PFSK-1 (cell line): ENCODE data around the gene SLC44A3.

Source experiments
- FOXP2 ChIP-seq: optimal IDR thresholded peaks from 2 replicates; pipeline ENCODE3; 2011; ENCODE audit warnings: borderline replicate concordance, control low read depth, inconsistent platforms; ENCODE audit not compliant: insufficient read depth; ENCODE audit errors: extremely low read length, extremely low read depth
- POLR2AphosphoS5 ChIP-seq: IDR thresholded peaks from 2 replicates; pipeline ENCODE4 v1.6.1; 2012; ENCODE audit warnings: low read depth, mild to moderate bottlenecking, control low read depth, low read length, moderate library complexity
- REST ChIP-seq, 2 experiments: IDR thresholded peaks; 2 replicates each; pipeline versions ENCODE4 v1.6.1 to v1.8.0; 2011 to 2012; ENCODE audit warnings: low read depth in 2 of 2, low read length in 2 of 2, control low read depth in 1 of 2, inconsistent platforms in 1 of 2, mild to moderate bottlenecking in 1 of 2, moderate library complexity in 1 of 2; ENCODE audit not compliant: insufficient read depth in 1 of 2
- SIN3A ChIP-seq: IDR thresholded peaks from 2 replicates; pipeline ENCODE4 v1.6.1; 2012; ENCODE audit warnings: mild to moderate bottlenecking, low read length, moderate library complexity, borderline replicate concordance; ENCODE audit not compliant: insufficient read depth
- TAF1 ChIP-seq: IDR thresholded peaks from 2 replicates; pipeline ENCODE4 v1.6.1; 2012; ENCODE audit warnings: low read length, control low read depth, borderline replicate concordance; ENCODE audit not compliant: insufficient read depth

The SLC44A3 gene

GRCh38 chr1:94886361-94886760 lies 66.2 kb downstream of the SLC44A3 start:
- TF ChIP-seq FOXP2 (no peak), TAF1 (no peak), POLR2AphosphoS5 (no peak), REST (IDR thresholded peaks at IDR 0.05; ENCODE audit: insufficient read depth in 1 of 2, low read depth in 2 of 2, low read length in 2 of 2) (no peak), SIN3A (no peak)

GRCh38 chr1:94887106-94887505 lies 66.9 kb downstream of the SLC44A3 start:
- TF ChIP-seq TAF1 (no peak), POLR2AphosphoS5 (no peak)

DNA sequence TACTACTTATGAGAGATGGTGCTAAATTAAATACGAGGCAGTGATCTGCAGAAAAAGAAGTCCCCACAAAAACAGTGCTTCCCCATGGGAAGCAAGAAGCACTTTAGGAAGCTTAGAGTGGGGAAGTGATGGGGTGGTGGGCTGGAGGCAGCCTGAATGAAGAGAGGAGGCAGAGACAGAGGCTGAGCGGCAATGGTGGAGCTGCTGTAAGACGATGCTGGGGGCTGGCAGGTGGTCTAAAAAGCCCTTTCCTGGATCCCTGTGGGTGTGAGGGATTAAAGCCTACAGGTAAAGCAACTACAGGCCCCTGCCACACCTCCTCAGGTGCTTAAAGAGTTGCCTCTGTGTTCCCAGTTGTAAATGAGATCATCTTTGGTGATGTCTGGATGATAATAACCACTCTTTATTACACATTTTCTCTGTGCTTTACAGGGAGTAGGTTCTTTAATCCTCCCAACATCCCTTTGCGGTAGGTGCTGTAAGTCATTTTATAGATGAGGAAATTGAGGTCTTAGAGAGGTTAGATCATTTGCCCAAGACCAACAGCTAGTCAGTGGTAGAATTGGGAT lies 67.5 kb downstream of the SLC44A3 start:
- TF ChIP-seq REST (IDR thresholded peaks at IDR 0.05; ENCODE audit: insufficient read depth in 1 of 2, low read depth in 2 of 2, low read length in 2 of 2) = no peak
- no peak for TF ChIP-seq FOXP2
- no peak for TF ChIP-seq SIN3A
- TF ChIP-seq POLR2AphosphoS5 = no peak

- no peak for TF ChIP-seq FOXP2
- TF ChIP-seq SIN3A = no peak
- no peak for TF ChIP-seq TAF1
- TF ChIP-seq POLR2AphosphoS5 = no peak
- TF ChIP-seq REST (IDR thresholded peaks at IDR 0.05; ENCODE audit: insufficient read depth in 1 of 2, low read depth in 2 of 2, low read length in 2 of 2) = no peak
These were observed 68.0 kb downstream of the SLC44A3 start for GRCh38 chr1:94888201-94888600.

- TF ChIP-seq POLR2AphosphoS5 = no peak
- TF ChIP-seq TAF1 = no peak
- no peak for TF ChIP-seq SIN3A
- no peak for TF ChIP-seq REST (IDR thresholded peaks at IDR 0.05; ENCODE audit: insufficient read depth in 1 of 2, low read depth in 2 of 2, low read length in 2 of 2)
- TF ChIP-seq FOXP2 = no peak
These were observed 72.6 kb downstream of the SLC44A3 start for GRCh38 chr1:94892604-94893254.
